ENCODE results near the gene TMEFF1.

The TMEFF1 gene

DNA sequence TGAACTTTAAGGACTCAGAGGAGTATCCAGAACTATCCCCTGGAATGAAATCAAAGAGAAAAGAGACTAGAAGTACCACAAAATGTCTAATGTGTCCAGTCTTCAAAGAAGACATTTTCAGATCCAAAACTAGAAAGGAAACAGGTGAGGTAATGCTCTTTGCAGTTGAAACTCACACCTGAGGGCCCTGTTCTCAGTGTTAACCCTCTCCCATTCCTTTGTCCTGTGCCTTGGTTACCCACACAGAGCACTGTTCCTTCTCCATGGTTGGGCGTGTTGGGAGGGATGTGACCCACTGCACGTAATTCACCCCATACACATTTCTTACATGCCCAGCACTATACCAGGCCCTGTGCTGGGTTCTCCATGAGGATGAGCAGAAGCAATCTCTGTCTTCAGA is 24.7 kb upstream of the TMEFF1 start:
- DNase-seq = no peak

DNA sequence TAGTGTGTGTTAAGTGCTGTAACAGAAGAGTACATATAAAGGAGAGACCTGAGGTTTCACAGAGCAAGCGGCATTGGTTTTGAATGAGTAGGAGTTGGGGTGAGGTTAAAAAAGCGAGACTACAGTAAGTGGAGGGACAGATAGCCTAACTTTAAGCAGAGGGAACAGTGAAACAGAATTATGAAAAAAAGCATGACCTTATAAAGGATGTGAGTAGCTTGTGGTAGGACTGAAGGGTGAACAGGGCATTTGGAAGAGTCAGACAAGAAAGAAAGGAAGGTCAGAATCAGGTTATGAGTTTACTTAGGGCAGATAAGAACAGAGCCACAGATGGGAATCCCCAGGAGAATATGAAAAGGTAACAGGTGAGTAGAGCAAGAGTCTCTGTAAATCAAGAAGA is 23.5 kb upstream of the TMEFF1 start:
- DNase-seq = no peak

DNA sequence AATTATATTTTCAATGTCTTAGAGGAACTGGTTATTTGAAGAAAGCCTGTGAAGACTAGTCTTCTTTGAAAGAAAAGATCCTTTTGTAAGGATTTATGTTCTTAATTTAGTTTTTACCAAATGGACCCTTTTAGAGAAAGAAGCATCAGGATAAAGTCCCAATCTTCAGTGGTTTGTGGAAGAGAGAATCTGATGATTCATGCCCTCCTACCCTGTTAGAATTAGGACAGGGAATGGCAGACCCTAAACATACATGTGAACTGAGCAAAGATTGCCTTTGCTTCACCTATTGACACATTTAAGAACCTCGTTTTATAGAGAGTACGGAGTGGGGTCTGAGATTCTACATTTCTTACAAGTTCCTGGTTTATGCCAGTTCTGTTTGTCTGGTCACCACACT is 20.1 kb upstream of the TMEFF1 start:
- DNase-seq = no peak

DNA sequence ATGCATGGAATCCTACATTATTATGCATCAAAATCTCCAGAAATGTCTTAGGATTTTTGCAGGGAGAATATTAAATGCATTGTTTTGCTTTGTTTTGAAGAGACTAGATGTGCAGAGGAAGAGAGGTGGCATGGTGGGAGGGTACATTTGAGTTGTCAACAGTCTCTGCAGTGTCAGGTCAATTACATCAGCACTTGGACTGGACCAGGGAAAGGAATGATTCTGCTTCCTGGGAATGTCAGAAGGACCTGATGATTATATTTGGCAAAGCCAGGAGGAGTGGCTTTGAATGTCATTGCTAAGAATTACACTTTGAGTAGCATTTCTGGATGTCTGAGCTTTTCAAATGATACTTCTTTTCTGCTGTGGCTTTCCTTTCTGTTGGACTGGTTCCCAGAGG is 17.5 kb upstream of the TMEFF1 start:
- DNase-seq = no peak

DNA sequence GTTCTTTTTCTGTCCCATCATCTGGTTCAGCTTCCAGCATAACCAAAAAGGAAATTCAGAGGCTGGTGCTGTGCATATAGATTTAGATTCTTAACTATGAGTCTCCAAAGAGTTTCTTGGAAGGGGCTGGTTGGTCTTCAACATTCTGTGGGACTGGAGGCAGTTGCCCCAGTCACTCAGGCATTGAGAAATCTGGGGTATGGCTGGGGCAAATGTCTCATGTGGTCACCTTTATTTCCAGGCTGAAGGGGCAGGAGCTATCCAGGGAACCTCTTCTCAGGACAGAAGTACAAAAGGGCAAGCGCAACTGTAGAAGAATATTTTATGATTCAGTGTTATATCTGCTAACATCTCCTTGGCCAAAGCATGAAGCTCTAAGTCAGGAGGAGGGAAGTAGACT is 15.4 kb upstream of the TMEFF1 start:
- no peak for DNase-seq

DNA sequence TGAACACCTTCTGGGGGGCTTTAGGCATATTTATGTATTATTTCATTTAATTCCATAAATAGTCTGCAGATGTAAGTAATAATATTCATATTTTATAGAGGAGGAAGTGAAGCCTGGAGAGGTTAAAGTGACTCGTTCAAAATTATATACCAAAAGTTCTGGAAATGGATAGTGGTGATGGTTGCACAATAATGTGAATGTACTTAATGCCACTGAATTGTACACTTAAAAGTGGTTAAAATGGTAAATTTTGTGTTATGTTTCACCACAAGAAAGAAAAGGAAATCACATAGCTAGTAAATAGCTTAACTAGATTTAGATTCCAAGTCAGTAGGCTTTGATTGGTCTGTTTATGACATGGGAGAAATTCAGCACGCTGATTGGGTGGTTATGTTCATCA is 13.0 kb upstream of the TMEFF1 start:
- DNase-seq = no peak

DNA sequence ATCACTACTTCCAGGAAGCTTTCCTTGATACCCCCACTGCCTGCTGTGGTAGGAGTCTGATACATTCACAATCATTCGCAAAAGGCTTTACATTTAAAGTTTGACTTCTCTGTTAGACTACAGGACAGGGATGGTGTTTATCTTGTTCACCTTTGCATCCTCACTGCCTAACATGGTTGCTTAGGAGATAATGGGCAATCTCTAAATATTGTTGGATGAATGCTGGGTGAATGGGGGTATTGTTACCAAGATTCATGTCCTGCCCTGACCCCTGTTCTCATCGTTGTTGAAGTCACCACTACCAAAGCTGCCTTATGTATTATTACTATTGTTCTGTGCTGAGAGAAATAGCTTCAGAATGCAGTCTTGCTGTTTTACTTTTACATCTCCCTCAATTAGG is 7.7 kb upstream of the TMEFF1 start:
- no peak for DNase-seq

DNA sequence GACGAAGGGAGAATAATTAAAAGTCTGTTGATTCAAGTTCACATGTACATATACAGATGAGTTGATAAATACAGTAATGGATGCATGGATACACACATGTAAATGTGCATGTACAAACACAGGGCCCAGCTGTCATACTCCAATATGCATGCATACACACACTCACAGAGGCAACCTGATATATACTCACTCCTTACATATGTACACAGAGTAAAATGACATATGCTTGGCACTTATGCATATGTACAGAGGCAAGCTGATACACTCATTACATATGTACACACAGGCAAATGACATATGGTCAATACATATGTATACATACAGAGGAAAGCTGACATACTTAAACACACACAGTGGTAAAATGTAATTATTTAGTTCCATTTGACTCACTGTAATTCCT is 7.2 kb upstream of the TMEFF1 start:
- DNase-seq = no peak

DNA sequence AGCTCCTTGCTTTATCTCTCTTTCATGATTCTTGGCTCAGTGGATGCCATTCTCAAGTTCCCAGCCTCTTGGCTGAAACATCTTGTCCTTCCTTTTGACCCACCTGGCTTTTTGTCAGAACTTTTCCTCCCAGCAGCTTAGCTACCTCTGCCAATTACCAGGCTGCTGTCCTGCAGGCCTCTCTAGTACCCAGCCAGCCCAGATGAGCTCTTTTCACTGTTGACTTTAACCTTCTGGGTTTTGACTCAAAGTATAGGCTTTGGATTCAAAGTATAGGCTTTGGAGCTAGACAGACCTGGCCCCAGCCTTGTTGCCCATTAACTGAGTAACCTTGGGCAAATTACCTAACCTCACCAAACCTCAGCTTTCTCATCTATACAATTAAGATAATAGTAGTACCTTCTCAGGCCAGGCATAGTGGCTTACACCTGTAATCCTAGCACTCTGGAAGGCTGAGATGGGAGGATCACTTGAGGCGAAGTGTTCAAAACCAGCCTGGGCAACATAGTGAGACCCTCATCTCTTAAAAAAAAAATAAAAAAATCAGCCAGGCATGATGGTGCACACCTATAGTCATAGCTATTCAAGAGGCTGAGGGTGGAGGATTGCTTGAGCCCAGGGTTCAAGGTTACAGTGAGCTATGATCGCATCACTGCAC is 6.6 kb upstream of the TMEFF1 start:
- no peak for DNase-seq

DNA sequence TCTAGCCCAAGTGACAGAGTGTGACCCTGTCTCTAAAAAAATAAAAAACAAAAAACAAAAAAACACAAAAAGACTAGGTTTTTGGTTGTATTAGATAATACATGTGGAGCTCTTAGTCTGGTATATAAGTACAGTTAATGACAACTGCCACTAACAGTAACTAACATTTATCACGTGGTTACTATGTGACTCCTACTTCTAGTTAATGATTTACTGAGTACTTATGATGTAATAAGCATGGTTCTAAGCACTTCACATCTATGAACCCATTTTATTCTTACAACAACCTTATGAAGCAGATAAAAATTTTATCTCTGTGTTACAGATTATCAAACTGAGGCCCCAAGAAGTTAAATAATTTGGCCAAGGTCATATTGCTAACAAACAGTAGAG is 6.1 kb upstream of the TMEFF1 start:
- no peak for DNase-seq

DNA sequence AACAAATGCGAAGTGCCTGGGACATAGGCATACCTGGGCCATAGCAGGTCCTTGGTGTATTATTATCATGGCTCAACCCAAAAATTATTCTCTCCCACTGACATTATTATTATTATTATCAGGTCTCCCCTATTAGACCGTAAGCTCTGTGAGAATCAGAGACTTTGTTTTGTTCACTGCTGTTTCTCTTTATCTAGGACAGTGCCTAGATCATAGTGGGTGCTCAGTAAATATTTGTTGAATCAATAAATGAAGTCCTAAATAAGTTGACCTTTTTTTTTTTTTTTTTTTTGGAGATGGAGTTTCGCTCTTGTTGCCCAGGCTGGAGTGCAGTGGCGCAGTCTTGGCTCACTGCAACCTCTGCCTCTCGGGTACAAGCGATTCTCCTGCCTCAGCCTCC is 4.9 kb upstream of the TMEFF1 start:
- DNase-seq = no peak

DNA sequence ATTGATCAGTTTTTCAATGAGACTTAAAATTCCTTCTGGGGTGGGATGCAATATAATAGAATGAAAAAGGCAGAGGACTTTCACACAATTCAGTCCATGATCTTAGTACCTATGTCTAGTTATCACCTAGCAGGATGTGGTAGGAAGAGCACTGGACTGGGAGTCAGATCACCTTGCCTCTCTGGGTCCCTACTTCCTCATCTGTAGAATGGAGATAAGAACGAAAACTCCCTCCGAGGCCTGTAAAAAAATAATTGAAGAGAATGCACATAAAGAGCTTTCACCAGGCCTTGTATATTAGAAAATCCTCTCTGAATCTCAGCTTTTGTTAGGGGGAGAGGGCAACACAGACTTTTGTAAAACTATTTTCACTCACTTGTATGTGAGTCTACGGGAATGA is 681 bp upstream of the TMEFF1 start:
- DNase-seq = no peak

DNA sequence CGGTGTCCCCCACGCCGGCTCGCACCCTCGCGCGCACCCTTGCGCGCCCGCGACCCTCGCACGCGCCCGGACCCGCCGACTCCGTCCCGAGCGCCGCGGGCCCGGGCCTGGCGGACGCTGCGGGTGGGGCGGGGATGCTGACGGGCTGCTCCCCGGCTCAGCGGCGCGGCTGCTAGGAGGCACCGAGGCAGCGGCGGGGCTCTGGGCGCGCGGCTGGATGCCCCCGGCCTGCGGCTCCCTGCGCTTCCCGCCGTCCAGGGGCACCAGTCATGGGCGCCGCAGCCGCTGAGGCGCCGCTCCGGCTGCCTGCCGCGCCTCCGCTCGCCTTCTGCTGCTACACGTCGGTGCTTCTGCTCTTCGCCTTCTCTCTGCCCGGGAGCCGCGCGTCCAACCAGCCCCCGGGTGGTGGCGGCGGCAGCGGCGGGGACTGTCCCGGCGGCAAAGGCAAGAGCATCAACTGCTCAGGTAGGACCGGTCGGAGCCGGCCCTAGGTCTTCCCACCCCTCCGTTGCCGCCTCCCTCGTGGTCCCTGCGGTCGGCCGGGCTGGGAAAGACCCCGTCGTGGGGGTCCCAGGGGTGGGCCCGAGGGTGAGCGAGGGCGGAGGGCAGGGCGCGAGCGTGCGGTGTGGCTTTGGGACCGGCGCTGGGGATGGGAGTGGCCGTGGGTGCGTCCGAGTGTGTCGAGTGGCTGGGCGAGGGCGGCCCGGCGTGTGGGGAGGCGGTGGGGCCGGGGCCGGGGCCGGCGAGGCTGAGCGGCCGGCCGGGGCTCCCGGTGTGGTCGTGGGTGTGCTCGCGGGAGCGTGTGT is 530 bp downstream of the TMEFF1 start:
- DNase-seq = peak; percentile 19

DNA sequence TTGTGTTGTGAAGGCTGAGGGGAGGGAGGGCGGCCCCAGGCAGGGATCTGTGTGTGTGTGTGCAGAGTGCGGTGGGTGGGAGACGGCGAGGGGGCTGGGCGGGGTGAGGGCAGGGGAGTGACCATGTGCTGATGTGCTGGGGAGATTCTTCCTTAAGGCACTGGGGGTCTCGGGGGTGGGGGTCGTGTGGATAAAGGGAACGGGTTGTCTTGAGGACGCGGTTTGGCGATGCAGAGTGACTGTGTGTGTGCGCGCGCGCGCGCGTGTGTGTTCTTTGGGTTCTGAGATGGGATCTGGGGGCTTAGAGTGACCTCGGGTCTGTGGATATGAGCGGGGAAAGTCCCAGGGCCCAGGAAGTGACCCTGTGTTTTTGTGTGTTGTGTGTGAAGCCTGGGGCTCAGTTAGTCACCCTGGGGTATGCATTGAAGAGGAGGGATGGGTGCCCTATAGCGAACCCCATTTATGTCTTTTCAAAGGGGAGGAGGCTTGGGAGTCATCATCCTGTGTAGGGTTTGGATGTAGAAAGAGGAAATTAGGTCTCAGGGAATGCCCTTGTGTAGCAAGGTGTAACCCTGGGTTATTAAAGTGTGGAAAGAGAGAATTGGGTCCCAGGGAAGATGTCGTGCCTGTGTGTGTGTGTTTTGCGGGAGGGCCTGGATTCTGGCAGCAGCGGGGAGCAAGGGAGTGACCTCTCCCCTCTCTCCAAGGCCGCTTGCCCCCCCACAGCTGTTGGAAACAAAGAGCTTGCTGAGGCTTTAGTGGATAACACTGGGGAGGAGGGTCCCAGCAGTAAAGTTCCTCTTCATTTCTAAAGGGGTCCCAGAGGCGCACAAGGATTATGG is 1.4 kb downstream of the TMEFF1 start:
- DNase-seq = no peak

DNA sequence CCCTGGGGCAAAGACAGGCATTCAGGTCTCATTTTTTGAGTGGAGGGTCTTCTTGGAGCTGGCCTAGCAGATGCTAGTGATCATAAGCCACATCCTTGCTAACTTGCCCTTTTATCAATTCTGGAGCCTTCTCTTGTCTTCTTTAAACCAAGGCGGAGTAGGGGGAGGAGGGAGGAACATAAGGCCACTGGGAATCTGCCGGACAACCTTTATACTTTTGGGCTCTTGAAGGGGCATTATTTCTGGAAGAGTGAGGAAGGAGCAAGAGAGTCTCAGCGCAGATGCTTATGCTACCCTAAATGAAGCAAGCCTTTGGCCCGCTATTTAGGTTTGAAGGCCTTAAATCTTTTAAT is 2.0 kb downstream of the TMEFF1 start:
- no peak for DNase-seq

DNA sequence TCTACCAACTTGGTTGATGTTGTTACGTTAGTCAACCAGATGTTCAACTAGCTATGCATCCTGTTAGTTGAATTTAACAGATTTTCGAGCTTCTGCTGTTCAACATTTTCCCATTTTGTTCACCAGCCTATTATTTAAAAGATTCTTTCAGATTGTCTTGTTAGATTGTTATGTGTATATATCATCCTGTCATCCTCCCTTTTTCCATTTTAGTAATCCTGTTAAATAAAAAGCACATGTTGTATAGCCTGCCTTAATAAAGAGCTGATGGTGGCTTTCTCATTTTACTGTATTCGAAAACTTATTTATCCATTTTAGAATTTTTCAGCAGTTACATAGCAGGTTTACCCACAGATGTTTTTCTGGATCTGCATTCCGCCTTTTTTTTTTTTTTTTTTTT is 4.3 kb downstream of the TMEFF1 start:
- DNase-seq = no peak

DNA sequence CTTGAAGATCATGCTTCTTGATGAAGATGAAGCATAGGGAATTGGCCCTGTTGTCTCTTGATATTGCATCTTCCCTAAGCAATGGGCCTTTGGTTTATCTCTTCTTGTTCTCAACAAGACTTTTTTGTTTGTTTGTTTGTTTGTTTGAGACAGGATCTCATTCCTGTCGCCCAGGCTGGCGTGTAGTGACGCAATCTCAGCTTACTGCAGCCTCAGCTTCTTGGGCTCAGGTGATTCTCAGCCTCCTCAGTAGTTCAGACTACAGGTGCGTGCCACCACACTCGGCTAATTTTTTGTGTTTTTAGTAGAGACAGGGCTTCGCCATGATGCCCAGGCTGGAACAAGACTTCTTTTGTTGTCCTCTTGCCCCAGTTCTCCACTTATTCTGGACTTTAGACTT is 5.2 kb downstream of the TMEFF1 start:
- no peak for DNase-seq

DNA sequence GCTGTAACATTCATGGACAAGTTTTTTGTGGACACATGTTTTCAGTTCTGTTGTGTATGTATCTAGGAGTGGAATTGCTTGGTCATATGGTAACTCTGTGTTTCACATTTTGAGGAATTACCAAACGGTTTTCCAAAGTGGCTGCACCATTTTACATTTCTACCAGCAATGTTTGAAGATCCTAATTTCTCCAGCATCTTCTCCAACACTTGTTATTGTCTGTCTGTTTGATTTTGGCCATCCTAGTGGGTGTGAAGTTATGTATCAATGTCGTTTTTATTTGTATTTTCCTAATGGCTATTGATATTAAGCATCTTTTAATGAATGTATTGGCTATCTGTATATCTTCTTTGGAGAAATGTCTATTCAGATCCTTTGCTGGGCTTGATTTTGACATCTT is 6.9 kb downstream of the TMEFF1 start:
- DNase-seq = no peak

DNA sequence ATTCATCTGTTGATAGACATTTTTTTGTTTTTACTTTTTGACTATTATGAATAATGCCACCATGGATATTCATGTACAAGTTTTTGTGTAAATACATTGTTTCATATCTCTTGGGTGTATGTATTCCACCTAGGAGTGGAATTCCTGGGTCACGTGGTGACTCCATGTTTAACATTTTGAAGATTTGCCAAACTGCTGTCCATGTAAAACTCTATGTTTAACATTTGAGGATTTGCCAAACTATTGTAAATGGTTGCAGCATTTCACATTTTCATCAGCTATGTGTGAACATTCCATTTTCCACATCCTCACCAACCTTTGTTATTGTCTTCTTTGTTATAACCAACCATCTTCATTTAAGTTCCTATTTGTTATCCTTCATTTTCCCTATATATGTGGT is 12.2 kb downstream of the TMEFF1 start:
- DNase-seq = no peak

DNA sequence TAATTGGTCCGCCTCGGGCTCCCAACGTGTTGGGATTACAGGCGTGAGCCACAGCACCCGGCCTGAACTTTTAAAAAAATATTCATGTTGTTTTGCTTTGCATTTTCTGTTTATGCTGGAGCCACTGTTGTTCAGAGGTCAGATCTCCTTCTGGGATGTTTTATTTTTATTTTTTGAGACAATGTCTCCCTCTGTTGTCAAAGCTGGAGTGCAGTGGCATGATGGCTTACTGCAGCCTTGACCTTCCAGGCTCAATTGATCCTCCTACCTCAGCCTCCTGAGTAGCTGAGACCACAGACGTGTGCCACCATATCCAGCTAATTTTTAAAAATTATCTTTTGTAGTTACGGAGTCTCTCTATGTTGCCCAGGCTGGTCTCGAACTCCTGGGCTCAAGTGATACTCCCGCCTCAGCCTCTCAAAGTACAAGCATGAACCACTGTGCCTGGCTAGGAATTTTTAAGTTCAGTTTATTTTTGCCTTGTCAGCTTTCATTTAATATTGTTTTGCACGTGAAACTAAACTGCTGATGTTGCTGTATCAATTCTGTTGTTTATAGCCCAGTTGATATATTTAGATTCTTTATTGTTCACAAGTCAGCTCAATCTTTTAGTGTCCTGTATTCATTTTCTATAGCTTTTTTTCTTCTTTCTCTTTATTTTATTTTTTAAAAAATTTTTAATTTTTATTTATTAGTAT is 13.7 kb downstream of the TMEFF1 start:
- DNase-seq = no peak

DNA sequence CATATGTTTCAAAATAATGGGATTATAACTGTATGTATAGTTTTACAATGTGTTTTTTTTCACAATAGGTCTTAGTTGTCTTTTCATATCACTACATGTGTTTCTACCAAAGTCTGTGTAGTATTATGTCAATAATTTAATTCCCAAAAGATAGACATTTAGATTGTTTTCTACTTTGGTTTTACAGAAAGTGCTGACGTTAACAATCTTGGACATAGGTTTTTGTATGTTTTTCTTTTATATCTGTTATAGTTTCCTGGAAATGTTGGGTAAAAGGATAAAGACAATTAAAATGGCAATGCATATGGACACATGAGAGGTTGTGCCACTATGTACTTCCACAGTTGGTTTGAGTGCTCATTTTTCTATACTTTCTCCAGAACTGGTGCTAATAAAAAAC is 15.2 kb downstream of the TMEFF1 start:
- DNase-seq = no peak

DNA sequence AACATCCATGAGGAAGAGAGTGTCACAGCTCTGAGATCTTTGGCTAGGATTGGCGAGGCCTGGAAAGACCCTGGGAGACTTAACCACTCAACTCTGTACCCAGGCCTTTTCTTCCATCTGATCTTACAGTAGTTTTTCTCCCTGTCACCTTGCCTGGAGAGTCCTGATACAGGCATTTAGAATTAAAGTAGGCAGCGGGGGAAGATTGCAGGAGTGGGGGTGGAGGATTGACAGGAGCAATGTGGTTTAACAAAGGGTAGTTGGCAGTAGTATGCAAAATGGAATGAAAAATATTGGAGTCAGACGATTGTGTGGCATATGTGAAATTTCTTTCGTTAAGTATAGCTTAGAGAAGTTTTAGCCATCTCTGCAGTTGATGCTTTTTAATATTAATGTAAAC is 16.9 kb downstream of the TMEFF1 start:
- DNase-seq = no peak

DNA sequence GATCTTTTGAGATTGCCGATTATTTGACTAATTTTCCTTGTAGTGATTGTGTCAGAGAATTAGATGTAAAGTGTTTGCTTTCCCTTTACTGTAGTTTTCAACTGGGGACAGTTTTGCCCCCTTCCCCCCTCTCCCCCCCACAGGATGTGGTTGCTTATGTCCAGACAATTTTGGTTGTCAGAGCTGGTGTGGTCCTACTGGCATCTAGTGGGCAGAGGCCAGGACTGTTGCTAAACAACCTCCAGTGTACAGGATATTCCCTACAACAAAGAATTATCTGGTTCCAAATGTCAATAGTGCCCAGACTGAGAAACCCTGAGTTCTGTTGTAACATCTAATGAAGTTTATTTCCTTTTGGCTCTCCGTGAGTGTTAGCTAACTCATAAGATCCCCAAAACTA is 20.0 kb downstream of the TMEFF1 start:
- DNase-seq = no peak

DNA sequence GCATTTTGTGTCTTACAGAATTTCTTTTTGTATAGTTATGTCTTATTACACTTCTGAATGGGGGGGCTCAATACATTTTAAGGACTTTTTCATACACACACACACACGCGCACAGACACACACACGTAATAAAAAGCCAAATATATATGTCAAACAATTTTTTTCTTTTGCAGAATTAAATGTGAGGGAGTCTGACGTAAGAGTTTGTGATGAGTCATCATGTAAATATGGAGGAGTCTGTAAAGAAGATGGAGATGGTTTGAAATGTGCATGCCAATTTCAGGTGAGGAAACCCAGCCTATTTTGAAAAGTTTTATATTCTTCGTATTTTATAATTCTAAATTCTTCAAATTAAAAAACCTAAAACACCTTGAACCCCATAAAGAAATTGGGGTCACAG is 25.6 kb downstream of the TMEFF1 start:
- DNase-seq = no peak

Data from NCI-H510A treated with DMSO at 0.1 percent for 48 hours (cell line).